Esophagus squamous epithelium (tissue), 5 donors: Measurements from ENCODE around the gene YAF2. TPM values are rescaled to one million over a fixed set of nuclear protein-coding genes. Genes with fewer than 3 reads are reported as not detected.
A peak's percentile ranks its signal among the peaks of the same experiment; 100 is the strongest.

Experiments used
- DNase-seq: peaks from one replicate; lab custom pipeline; 2025; lab: John Stamatoyannopoulos, UW
- H3K27ac ChIP-seq, 4 donors: fragments of 200-600 bp; sonication (generic); one replicate each; pipeline ENCODE4 v1.5.1; 2016 to 2019; ENCODE audit warnings: mild to moderate bottlenecking in 1 of 4
- H3K27me3 ChIP-seq, 4 donors: fragments of 200-600 bp; sonication (generic); 1 replicate in 3 of 4; 2 replicates in 1 of 4; pipeline versions ENCODE4 v1.5.1 to v1.6.0; 2017 to 2021; ENCODE audit warnings: antibody characterized with exemption in 1 of 4
- H3K36me3 ChIP-seq, 3 donors: fragments of 200-600 bp; sonication (generic); one replicate each; pipeline ENCODE4 v1.5.1; 2016 to 2019
- H3K4me1 ChIP-seq, 3 donors: fragments of 200-600 bp; sonication (generic); one replicate each; pipeline ENCODE4 v1.5.1; 2017 to 2019
- H3K4me3 ChIP-seq, 4 donors: fragments of 200-600 bp; sonication (generic); 1 replicate in 3 of 4; 2 replicates in 1 of 4; pipeline ENCODE4 v1.5.1; 2016 to 2019; ENCODE audit warnings: mild to moderate bottlenecking in 2 of 4, moderate library complexity in 1 of 4
- H3K9me3 ChIP-seq, 3 donors: fragments of 200-600 bp; sonication (generic); one replicate each; pipeline ENCODE4 v1.5.1; 2016 to 2019
- CTCF ChIP-seq, 6 experiments: fragments of 450-650 bp in 4 of 6; fragments of 200-600 bp in 2 of 6; sonication (generic) in 2 of 6; IDR thresholded peaks; one replicate each; pipeline ENCODE4 v1.5.1; 2016 to 2019; ENCODE audit warnings: antibody characterized with exemption in 6 of 6, mild to moderate bottlenecking in 4 of 6, moderate library complexity in 4 of 6
- POLR2A ChIP-seq, 4 donors: fragments of 450-650 bp; IDR thresholded peaks; one replicate each; pipeline ENCODE4 v1.6.1; 2017; ENCODE audit warnings: antibody characterized with exemption in 4 of 4, mild to moderate bottlenecking in 4 of 4, moderate library complexity in 3 of 4
- WGBS, 2 donors: methylation state at CpG; one replicate each; pipeline ENCODE4 v1.1.5; 2018; 5-methylcytosine and 5-hydroxymethylcytosine counted together
- intact Hi-C: fragments of 100-400 bp; cut with DNase I; formaldehyde crosslinking; loops from one replicate; pipeline ENCODE4 v1.15.0; 2022
- total RNA-seq, 4 donors: library from RNA; depleted of rRNA; stranded (reverse); fragments of >200 nt; gene quantifications; one replicate each; pipeline ENCODE4 v1.1.0, GENCODE V29; 2016
- donor health status: DM: yes; HTN: yes; CAD: no.

Gene YAF2
- total RNA-seq, 4 donors from 2014 or later, result 4.9 to 25.2 (median 12.4) TPM

GRCh38 chr12:42145552-42146215, 92.4 kb downstream of the YAF2 start:
- Histone ChIP-seq H3K36me3 (no peaks in the 10 kb centered on the region), H3K4me3 (peak overlapping the region in 2 of 4 donors; percentile 95 to 98), H3K9me3 (no peaks in the 10 kb centered on the region), H3K4me1 (peaks cover 4 to 40% (median 17%) of the 10 kb centered on the region in 3 donors), H3K27me3 (no peaks in the 10 kb centered on the region), H3K27ac (peak overlapping the region in 3 of 4 donors; percentile 81 to 95 (median 87))
- intact Hi-C loops, result no loop called here
- WGBS, 2 donors, result 81 to 83% methylated on average over 11 of the region's 11 CpGs
- DNase-seq, result no peak
- TF ChIP-seq CTCF (IDR thresholded peaks at IDR 0.05), result no peak
- no peak for TF ChIP-seq POLR2A (IDR thresholded peaks at IDR 0.05)

GRCh38 chr12:42145197-42145549, 92.9 kb downstream of the YAF2 start:
- Histone ChIP-seq H3K4me1 (peaks cover 7 to 44% (median 17%) of the 10 kb centered on the region in 3 donors), H3K4me3 (peak overlapping the region; percentile 52 to 98 (median 77)), H3K36me3 (no peaks in the 10 kb centered on the region), H3K27ac (peak overlapping the region; percentile 81 to 97 (median 91)), H3K27me3 (no peaks in the 10 kb centered on the region), H3K9me3 (no peaks in the 10 kb centered on the region)
- DNase-seq, result no peak
- 9 to 14% methylated on average over 8 of the region's 8 CpGs for WGBS, 2 donors
- intact Hi-C loops, result no loop called here
- TF ChIP-seq POLR2A (IDR thresholded peaks at IDR 0.05) (no peak), CTCF (IDR thresholded peaks at IDR 0.05) (no peak)

GRCh38 chr12:42144408-42145196, 93.4 kb downstream of the YAF2 start, which contains the start of gene GXYLT1:
Gene GXYLT1 (minus strand): TSS chr12:42144874. CDS start chr12:42144646, 228 bp downstream.
- no CpG with 5 or more reads among the region's 106 CpGs for WGBS, 2 donors
- Histone ChIP-seq H3K4me3 (peak within 1 kb of the TSS; percentile 52 to 98 (median 77)), H3K27ac (peak within 1 kb of the TSS; percentile 81 to 97 (median 91)), H3K36me3 (no peaks in the 10 kb centered on the region), H3K4me1 (peaks cover 7 to 47% (median 17%) of the 10 kb centered on the region in 3 donors), H3K27me3 (no peaks in the 10 kb centered on the region), H3K9me3 (no peaks in the 10 kb centered on the region)
- DNase-seq, result peak; percentile 63
- intact Hi-C loops, result no loop called here
- TF ChIP-seq POLR2A (IDR thresholded peaks at IDR 0.05), result peak in 2 of 4 donors; percentile 74 to 85
- TF ChIP-seq CTCF (IDR thresholded peaks at IDR 0.05), result peak in 1 of 6 experiments; percentile 2

GRCh38 chr12:42144158-42144407, 94.0 kb downstream of the YAF2 start:
- Histone ChIP-seq H3K36me3 (no peaks in the 10 kb centered on the region), H3K4me1 (peaks cover 7 to 52% (median 17%) of the 10 kb centered on the region in 3 donors), H3K27ac (peak overlapping the region; percentile 81 to 97 (median 91)), H3K9me3 (no peaks in the 10 kb centered on the region), H3K27me3 (no peaks in the 10 kb centered on the region), H3K4me3 (peak overlapping the region; percentile 52 to 98 (median 77))
- intact Hi-C loops, result no loop called here
- TF ChIP-seq POLR2A (IDR thresholded peaks at IDR 0.05) (no peak), CTCF (IDR thresholded peaks at IDR 0.05) (no peak)
- DNase-seq, result no peak
- WGBS, 2 donors, result 0% methylated on average over 4 to 10 of the region's 21 CpGs
